ENCODE data around the gene R3HCC1L.

R3HCC1L gene

GRCh38 chr10:98251399-98251798, 116.9 kb downstream of the R3HCC1L start:
- Histone ChIP-seq H3K27ac (no peak overlapping the region), H3K4me3 (ENCODE audit: low read depth in 1 of 2, low read length in 1 of 2) (no peak overlapping the region), H3K27me3 (no peaks in the 10 kb centered on the region), H3K4me1 (ENCODE audit: control insufficient read depth in 1 of 2, insufficient read depth in 1 of 2, low read depth in 1 of 2, low read length in 1 of 2) (no peaks in the 10 kb centered on the region), H3K36me3 (peaks cover 69% of the 10 kb centered on the region), H3K9me3 (no peaks in the 10 kb centered on the region)
- TF ChIP-seq CTCF (IDR thresholded peaks at IDR 0.05): no peak

- no peak overlapping the region for H3K27ac ChIP-seq
- TF ChIP-seq CTCF (IDR thresholded peaks at IDR 0.05): no peak
- no peak overlapping the region for H3K4me3 ChIP-seq (ENCODE audit: low read depth in 1 of 2, low read length in 1 of 2)
- H3K27me3 ChIP-seq: no peaks in the 10 kb centered on the region
- peaks cover 59% of the 10 kb centered on the region for H3K36me3 ChIP-seq
- H3K9me3 ChIP-seq: no peaks in the 10 kb centered on the region
- no peaks in the 10 kb centered on the region for H3K4me1 ChIP-seq (ENCODE audit: control insufficient read depth in 1 of 2, insufficient read depth in 1 of 2, low read depth in 1 of 2, low read length in 1 of 2)
These were observed 118.0 kb downstream of the R3HCC1L start for GRCh38 chr10:98252464-98252863.

- no peak for TF ChIP-seq CTCF (IDR thresholded peaks at IDR 0.05)
- Histone ChIP-seq H3K27me3 (no peaks in the 10 kb centered on the region), H3K4me1 (ENCODE audit: control insufficient read depth in 1 of 2, insufficient read depth in 1 of 2, low read depth in 1 of 2, low read length in 1 of 2) (no peaks in the 10 kb centered on the region), H3K9me3 (no peaks in the 10 kb centered on the region), H3K27ac (no peak overlapping the region), H3K36me3 (peaks cover 48% of the 10 kb centered on the region), H3K4me3 (ENCODE audit: low read depth in 1 of 2, low read length in 1 of 2) (no peak overlapping the region)
These were observed 119.0 kb downstream of the R3HCC1L start for GRCh38 chr10:98253499-98253898.

- H3K9me3 ChIP-seq: no peaks in the 10 kb centered on the region
- H3K4me1 ChIP-seq (ENCODE audit: control insufficient read depth in 1 of 2, insufficient read depth in 1 of 2, low read depth in 1 of 2, low read length in 1 of 2): peaks cover 3 to 4% of the 10 kb centered on the region in 2 experiments
- H3K27ac ChIP-seq: no peak overlapping the region
- no peak for TF ChIP-seq CTCF (IDR thresholded peaks at IDR 0.05)
- H3K36me3 ChIP-seq: peaks cover 39% of the 10 kb centered on the region
- no peak overlapping the region for H3K4me3 ChIP-seq (ENCODE audit: low read depth in 1 of 2, low read length in 1 of 2)
- no peaks in the 10 kb centered on the region for H3K27me3 ChIP-seq
These were observed 119.9 kb downstream of the R3HCC1L start for GRCh38 chr10:98254234-98254974.

GRCh38 chr10:98255146-98255877, 120.9 kb downstream of the R3HCC1L start:
- peaks cover 12 to 13% of the 10 kb centered on the region in 2 experiments for H3K4me1 ChIP-seq (ENCODE audit: control insufficient read depth in 1 of 2, insufficient read depth in 1 of 2, low read depth in 1 of 2, low read length in 1 of 2)
- TF ChIP-seq CTCF (IDR thresholded peaks at IDR 0.05): no peak
- no peak overlapping the region for H3K27ac ChIP-seq
- peaks cover 30% of the 10 kb centered on the region for H3K36me3 ChIP-seq
- H3K4me3 ChIP-seq (ENCODE audit: low read depth in 1 of 2, low read length in 1 of 2): no peak overlapping the region
- H3K9me3 ChIP-seq: no peaks in the 10 kb centered on the region
- H3K27me3 ChIP-seq: no peaks in the 10 kb centered on the region
